ENCODE results near the gene ZNF45.
A peak's percentile ranks its signal among the peaks of the same experiment; 100 is the strongest.
"Not testable (repeated sequence)": the region's sequence is repeated elsewhere in the genome, so short reads cannot be mapped to it uniquely, and the experiment has no call there.

Gene ZNF45

DNA sequence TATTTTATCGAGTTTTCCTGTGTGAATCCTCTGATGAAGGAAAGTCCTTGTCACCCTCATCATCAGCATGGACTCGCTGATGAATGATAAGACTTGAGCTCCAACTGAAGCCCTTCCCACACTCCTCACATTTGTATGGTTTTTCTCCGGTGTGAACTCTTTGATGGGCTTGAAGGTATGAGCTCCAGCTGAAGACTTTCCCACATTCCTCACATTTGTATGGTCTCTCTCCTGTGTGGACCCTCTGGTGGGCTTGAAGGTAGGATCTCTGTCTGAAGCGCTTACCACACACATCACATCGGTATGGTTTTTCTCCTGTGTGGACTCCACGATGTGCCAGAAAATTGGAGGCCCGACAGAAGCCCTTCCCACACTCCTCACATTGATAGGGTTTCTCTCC, 21.7 kb downstream of the ZNF45 start:
- DNase-seq (ENCODE audit: low read depth): no peak

DNA sequence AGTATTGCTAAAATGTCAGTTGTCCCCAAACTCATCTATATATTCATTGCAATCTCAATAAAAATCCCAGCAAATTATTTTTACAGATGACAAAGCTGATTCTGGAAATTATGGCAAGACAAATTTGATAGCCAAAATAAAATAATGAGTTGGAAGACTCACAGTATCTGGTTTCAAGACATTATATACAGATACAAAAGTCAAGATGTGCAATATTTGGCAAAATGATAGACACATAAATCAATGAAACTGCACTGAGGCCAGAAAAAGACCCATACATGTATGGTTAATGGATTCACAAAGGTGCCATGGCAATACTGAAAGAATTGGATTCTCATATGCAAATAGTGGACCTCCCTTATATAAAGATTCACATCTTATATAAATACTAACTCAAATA, 24.2 kb downstream of the ZNF45 start:
- DNase-seq (ENCODE audit: low read depth): no peak

DNA sequence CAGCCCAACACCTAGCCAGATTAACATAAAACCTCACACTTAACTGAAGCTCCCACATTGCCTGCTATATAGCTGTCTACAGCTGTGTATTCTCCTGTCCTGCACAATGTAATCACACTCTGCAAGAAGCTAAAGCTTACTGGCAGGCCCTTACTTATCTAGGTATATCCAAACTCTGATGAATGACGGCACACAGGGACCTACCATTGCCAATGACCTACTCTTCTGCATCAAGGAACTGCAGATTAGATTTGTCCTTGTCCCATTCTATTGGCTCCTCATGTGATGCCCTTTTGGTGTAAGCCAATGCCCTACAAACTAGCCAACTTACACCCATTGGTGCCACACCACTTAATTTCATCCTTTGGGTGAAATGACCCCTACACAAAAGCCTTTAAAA, 26.4 kb downstream of the ZNF45 start:
- no peak for DNase-seq (ENCODE audit: low read depth)

DNA sequence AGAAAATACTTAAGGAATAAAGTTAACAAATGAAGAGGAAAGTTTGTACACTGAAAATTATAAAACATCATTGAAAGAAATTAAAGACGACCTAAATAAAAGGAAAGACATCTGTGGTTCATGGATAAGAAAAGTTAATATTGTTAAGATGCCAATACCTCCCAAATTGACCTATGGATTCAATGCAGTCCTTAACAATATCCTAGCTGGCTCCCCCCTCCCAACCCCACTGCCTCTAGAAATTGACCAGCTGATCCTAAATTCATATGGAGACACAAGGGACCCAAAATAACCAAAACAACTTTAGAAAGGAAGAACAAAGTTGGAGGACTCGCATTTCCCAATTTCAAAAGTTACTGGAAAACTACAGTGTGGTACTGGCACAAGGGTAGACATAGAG, 28.3 kb downstream of the ZNF45 start:
- DNase-seq (ENCODE audit: low read depth): no peak

DNA sequence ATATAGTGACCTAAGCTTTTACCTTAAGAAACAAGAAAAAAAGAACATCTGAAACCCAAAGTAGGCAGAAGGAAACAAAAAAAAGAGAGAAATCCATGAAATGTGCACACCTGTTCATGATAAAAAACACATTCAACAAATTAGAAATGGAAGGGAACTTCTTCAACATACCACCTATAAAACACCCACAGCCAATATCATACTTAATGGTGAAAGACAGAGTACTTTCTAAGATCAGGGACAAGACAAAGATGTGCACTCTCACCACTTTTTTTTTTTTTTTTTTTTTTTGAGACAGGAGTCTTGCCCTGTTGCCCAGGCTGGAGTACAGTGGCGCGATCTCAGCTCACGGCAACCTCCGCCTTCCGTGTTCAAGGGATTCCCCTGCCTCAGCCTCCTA, 29.2 kb downstream of the ZNF45 start:
- DNase-seq (ENCODE audit: low read depth): no peak

DNA sequence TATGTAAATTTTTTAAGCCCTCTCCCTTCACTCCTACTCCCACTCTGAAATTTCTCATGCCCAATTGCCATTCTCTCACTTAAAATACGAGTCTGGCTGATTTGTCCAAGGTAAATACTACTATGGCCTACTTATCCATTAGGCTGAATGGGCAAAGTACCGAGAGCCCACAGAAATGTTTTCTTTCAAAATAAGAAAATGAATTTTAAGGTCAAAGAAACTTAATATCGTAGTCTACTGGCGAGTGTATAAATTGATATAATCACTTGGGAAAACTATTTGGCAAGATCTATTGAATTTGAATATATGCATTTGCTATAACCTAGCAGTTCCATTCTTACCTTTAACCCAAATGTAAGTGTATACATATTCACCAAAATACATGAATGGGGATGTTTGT, 32.7 kb downstream of the ZNF45 start:
- DNase-seq (ENCODE audit: low read depth): no peak

DNA sequence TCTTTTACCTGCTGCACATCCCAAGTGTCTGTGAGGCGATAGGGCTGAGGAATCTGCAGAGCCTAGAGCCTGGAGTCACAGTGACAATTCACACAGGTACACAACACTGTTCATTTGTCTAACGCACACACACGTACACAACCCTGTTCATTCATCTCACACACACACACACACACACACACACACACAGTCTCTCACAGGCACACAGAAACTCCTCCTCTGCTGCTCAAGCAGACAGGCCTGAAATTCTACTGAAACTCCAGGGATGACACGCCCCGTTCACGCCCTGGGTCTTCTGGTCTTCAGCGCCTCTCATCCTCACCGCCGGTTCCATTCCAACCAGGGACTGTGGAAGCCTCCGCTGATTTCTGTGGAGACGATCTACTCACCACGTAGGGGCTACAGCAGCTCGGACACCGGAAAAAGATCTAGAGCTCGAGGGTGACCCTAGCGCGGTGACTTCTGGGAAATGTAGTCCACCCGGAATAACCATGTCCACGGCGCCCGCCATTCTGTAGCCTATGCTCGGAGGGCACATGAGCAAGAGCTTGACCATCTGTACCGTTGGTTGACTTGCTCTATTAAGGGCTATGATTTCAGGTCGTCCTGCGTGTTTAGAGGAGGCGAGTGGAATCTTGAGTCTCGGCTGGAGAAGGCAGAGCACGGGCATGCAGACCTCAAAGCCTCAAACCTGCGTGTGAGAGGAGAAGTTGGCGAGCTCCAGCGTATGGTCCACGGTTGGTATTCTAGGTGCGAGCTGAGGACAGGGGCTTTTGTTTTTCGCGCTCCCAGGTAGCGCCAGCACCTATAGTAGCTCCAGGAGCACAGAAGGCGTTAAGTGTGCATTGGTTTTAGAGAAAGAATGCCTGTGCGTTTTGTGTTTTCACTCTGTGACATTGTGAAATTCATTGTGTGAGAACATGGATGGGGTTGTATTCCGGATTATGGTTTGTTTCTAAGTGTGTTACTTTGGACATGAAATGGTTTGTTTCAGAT, 33.4 kb downstream of the ZNF45 start:
- peak; percentile 78 for DNase-seq (ENCODE audit: low read depth)

DNA sequence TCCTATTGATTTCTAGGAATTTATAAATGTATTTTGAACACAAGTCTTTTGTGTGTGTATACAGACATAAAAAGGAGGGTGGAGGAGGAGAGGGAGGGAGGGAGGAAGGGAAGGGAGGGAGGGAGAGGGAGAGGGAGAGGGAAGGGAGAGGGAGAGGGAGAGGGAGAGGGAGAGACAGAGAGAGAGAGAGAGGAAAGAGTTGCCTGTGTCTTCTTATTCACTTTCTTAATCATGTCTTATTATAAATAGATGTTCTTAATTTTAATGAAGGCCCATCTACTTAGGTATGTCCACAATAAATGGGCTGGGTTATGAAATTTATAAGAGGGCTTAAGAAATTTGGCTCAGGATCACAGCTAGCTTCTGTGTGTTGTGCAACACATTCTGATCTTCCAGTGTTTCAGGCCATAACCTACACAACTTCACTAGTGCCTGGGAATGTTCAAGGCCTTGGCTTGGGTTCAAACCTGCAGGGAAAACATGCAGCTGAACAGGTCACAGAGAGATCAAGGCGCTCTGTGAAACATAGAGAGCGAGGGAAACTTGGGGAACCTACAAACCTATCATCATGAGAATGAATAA, 39.3 kb downstream of the ZNF45 start:
- DNase-seq (ENCODE audit: low read depth): no peak

DNA sequence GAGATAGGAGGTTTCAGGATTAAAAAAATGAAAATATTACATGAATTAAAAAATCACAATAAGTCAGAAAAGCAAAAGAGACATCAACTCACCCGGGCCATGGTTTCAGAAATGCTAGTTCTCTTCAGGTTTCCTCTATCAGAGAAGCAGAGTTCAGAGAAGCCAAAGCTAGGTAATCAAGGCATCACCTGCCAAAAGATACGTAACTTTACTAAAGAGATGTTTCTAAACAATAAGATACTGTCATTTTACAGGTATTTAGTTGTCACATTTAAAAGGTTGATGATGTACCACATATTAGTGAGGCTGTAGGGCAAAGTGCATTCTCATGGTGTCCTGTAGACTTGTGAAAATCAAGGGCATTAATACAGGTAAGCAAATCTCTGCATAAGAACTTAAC, 51.2 kb downstream of the ZNF45 start, which contains the start of gene ZNF404:
Gene ZNF404, minus strand, starts transcription at position 101 of the 400 bp plus-strand sequence.
- DNase-seq (ENCODE audit: low read depth): no peak

DNA sequence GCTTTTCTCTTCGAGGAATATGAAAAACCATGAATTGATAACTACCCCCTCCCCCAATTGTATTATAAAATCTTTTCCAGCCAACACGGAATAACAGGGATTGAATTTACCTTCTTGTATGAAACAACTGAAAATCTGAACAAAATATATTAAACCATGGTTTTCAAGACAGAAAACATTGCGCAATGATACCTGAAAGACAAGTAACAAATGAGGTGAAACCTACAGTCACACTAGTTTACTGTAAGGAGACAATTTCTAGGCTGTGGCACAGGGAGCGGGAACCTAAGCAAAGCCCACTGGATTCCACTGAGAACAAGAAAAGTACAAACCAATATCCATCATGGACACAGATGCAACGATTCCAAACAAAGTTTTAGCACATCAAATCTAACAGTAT, 54.6 kb downstream of the ZNF45 start:
- no peak for DNase-seq (ENCODE audit: low read depth)

DNA sequence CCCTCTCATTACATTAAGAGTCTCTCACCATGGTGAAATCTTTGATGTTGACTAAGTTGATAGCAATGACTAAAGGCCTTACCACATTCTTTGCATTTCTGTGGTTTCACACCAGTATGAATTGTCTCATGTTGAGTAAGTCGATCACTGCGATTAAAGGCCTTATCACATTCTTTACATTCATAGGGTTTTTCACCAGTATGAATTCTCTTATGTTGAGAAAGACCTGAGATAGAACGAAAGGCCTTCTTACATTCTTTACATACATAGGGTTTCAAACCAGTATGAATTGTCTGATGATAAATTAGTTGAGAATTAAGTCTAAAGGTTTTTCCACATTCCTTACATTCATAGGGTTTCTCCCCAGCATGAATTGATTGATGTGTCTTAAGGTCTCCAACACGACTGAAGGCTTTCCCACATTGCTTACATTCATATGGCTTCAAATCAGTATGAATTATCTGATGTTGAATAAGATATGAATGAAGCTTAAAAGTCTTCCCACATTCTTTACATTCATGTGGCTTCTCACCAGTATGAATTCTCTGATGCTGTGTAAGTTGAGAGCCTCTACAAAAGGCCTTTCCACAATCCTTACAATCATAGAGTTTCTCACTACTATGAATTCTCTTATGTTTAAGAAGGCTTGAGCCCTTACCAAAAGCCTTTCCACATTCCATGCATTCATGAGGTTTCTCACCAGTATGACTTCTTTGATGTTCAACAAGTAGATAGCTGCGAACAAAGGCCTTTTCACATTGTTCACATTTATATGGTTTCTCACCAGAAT, 62.3 kb downstream of the ZNF45 start:
- no peak for DNase-seq (ENCODE audit: low read depth)

DNA sequence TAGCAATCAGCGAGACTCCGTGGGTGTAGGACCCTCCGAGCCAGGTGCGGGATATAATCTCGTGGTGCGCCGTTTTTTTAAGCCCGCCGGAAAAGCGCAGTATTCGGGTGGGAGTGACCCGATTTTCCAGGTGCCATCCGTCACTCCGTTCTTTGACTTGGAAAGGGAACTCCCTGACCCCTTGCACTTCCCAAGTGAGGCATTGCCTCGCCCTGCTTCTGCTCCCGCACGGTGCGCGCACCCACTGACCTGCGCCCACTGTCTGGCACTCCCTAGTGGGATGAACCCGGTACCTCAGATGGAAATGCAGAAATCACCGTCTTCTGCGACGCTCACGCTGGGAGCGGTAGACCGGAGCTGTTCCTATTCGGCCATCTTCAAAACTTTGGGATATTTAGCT, 68.2 kb downstream of the ZNF45 start:
- DNase-seq (ENCODE audit: low read depth): not testable (repeated sequence)
